Amniotic stem cell (primary cell): Measurements from ENCODE around the gene RO60.
A peak's percentile ranks its signal among the peaks of the same experiment; 100 is the strongest.

Source experiments
- DNase-seq: peaks from one replicate; lab custom pipeline; 2025; lab: John Stamatoyannopoulos, UW

RO60 gene

GRCh38 chr1:193060938-193061337 is 1.5 kb downstream of the RO60 start:
- DNase-seq = no peak

GRCh38 chr1:193062698-193063463 is 3.5 kb downstream of the RO60 start:
- DNase-seq = no peak

- DNase-seq = no peak
These were observed 6.5 kb downstream of the RO60 start for GRCh38 chr1:193065954-193066353.

- no peak for DNase-seq
These were observed 7.2 kb downstream of the RO60 start for GRCh38 chr1:193066606-193067005.

- no peak for DNase-seq
These were observed 8.6 kb downstream of the RO60 start for GRCh38 chr1:193068013-193068412.

- DNase-seq = no peak
These were observed 10.5 kb downstream of the RO60 start for GRCh38 chr1:193069748-193070385.

GRCh38 chr1:193070386-193070753 is 11.0 kb downstream of the RO60 start:
- no peak for DNase-seq

GRCh38 chr1:193070942-193071341 is 11.5 kb downstream of the RO60 start:
- DNase-seq = no peak

- no peak for DNase-seq
These were observed 18.6 kb downstream of the RO60 start for GRCh38 chr1:193077991-193078390.

- DNase-seq = no peak
These were observed 19.8 kb downstream of the RO60 start for GRCh38 chr1:193079187-193079586.

GRCh38 chr1:193083365-193084088 is 24.1 kb downstream of the RO60 start:
- no peak for DNase-seq

GRCh38 chr1:193085263-193085662 is 25.9 kb downstream of the RO60 start:
- no peak for DNase-seq

- no peak for DNase-seq
These were observed 26.9 kb downstream of the RO60 start for GRCh38 chr1:193086342-193086741.

- DNase-seq = no peak
These were observed 28.5 kb downstream of the RO60 start for GRCh38 chr1:193087893-193088292.

GRCh38 chr1:193090865-193091264 is 31.5 kb downstream of the RO60 start:
- no peak for DNase-seq

GRCh38 chr1:193094112-193094511 is 34.7 kb downstream of the RO60 start:
- no peak for DNase-seq

- no peak for DNase-seq
These were observed 43.2 kb downstream of the RO60 start for GRCh38 chr1:193102662-193103061.

GRCh38 chr1:193103759-193104501 is 44.5 kb downstream of the RO60 start:
- DNase-seq = no peak

GRCh38 chr1:193104502-193104906 is 45.1 kb downstream of the RO60 start:
- DNase-seq = peak; percentile 41

GRCh38 chr1:193104907-193105820 is 45.8 kb downstream of the RO60 start, which contains the start of gene GLRX2:
Gene GLRX2, minus strand, starts transcription at chr1:193105414. Its CDS starts 32 bp downstream, at chr1:193105382.
- peak; percentile 82 for DNase-seq

- DNase-seq = no peak
These were observed 46.4 kb downstream of the RO60 start for GRCh38 chr1:193105821-193106177.
